Stomach (tissue), 9 donors: ENCODE data around the gene TMPRSS7. TPM values are rescaled to one million over a fixed set of nuclear protein-coding genes. Genes with fewer than 3 reads are reported as not detected.

Experiments
- DNase-seq, 2 donors: peaks; one replicate each; pipeline versions ENCODE4 v3.0.0 to v3.0.0-alpha.2; 2013 to 2019
- H3K27ac ChIP-seq, 5 donors: fragments of 200-600 bp in 4 of 5; sonication (generic) in 4 of 5; one replicate each; pipeline ENCODE4 v1.5.1; 2013 to 2019; ENCODE audit warnings: mild to moderate bottlenecking in 1 of 5, moderate library complexity in 1 of 5
- H3K27me3 ChIP-seq, 3 donors: fragments of 200-600 bp; sonication (generic); one replicate each; pipeline ENCODE4 v1.5.1; 2017 to 2019; ENCODE audit warnings: mixed run types in 1 of 3
- H3K36me3 ChIP-seq, 4 donors: fragments of 200-600 bp; sonication (generic); 1 replicate in 3 of 4; 2 replicates in 1 of 4; pipeline ENCODE4 v1.5.1; 2016 to 2019
- H3K4me1 ChIP-seq, 4 donors: fragments of 200-600 bp; sonication (generic); one replicate each; pipeline ENCODE4 v1.5.1; 2016 to 2019
- H3K4me3 ChIP-seq, 4 donors: fragments of 200-600 bp; sonication (generic) in 3 of 4; one replicate each; pipeline ENCODE4 v1.5.1; 2016 to 2019; ENCODE audit warnings: mild to moderate bottlenecking in 1 of 4
- H3K9me3 ChIP-seq, 4 donors: fragments of 200-600 bp; sonication (generic); one replicate each; pipeline ENCODE4 v1.5.1; 2016 to 2019
- CTCF ChIP-seq, 7 experiments: fragments of 450-650 bp in 4 of 7; fragments of 200-600 bp in 3 of 7; sonication (generic) in 3 of 7; IDR thresholded peaks; one replicate each; pipeline ENCODE4 v1.5.1; 2016 to 2019; ENCODE audit warnings: antibody characterized with exemption in 7 of 7, control low read depth in 2 of 7, mild to moderate bottlenecking in 1 of 7
- EP300 ChIP-seq: sonication (generic); formaldehyde crosslinking; IDR thresholded peaks from one replicate; pipeline ENCODE4 v1.6.1; 2017; ENCODE audit warnings: antibody characterized with exemption
- POLR2A ChIP-seq, 4 donors: fragments of 450-650 bp; IDR thresholded peaks; one replicate each; pipeline ENCODE4 v1.6.1; 2016; ENCODE audit warnings: antibody characterized with exemption in 4 of 4, control low read depth in 2 of 4, mild to moderate bottlenecking in 1 of 4, moderate library complexity in 1 of 4
- POLR2AphosphoS5 ChIP-seq, 3 donors: sonication (generic); formaldehyde crosslinking; IDR thresholded peaks; one replicate each; pipeline ENCODE4 v1.6.1; 2016; ENCODE audit warnings: antibody characterized with exemption in 3 of 3
- WGBS, 5 donors: extraction: QIAGEN DNeasy Blood & Tissue Kit in 3 of 5; methylation state at CpG; one replicate each; pipeline versions ENCODE4 v1.1.5 to v1.1.7; 2013 to 2018; 5-methylcytosine and 5-hydroxymethylcytosine counted together
- intact Hi-C: fragments of 100-400 bp; cut with DNase I; formaldehyde crosslinking; loops from one replicate; pipeline ENCODE4 v1.15.1; 2023; ENCODE audit warnings: low total_unique reads
- polyA plus RNA-seq, 3 donors: library from polyadenylated mRNA; stranded (reverse); fragments of 200-250 nt; gene quantifications; one replicate each; pipeline ENCODE4 v1.2.3, GENCODE V29; 2013
- total RNA-seq, 5 donors: library from RNA; depleted of rRNA; stranded (reverse); fragments of >200 nt; gene quantifications; one replicate each; pipeline versions ENCODE4 v1.1.0 to v1.2.3, GENCODE V29; 2014 to 2016
- donor health status: healthy with polysubstance abuse.
- donor health status: Bipolar disorder and iron deficiency.
- donor health status: healthy.

TMPRSS7 gene
- total and polyA plus RNA-seq, 8 donors = 0.08 to 0.45 (median 0.12) TPM; not detected in 5

- 32 to 38% (median 36%) methylated on average over 19 of the region's 19 CpGs for WGBS, 5 donors
- no peaks in the 10 kb centered on the region for H3K36me3 ChIP-seq
- peak; percentile 67 to 91 for DNase-seq
- H3K4me3 ChIP-seq = no peak overlapping the region
- no peaks in the 10 kb centered on the region for H3K9me3 ChIP-seq
- H3K27me3 ChIP-seq = no peaks in the 10 kb centered on the region
- peak in 5 of 7 experiments; percentile 53 to 62 (median 57) for TF ChIP-seq CTCF (IDR thresholded peaks at IDR 0.05)
- peak in 1 of 3 donors; percentile 33 for TF ChIP-seq POLR2AphosphoS5 (IDR thresholded peaks at IDR 0.05)
- no peak for TF ChIP-seq EP300
- TF ChIP-seq POLR2A (IDR thresholded peaks at IDR 0.05) = no peak
- H3K27ac ChIP-seq = peak overlapping the region in 1 of 5 donors; percentile 0
- peaks cover 9 to 28% (median 17%) of the 10 kb centered on the region in 4 donors for H3K4me1 ChIP-seq
- intact Hi-C loops = no loop called here
Observed at GRCh38 chr3:112013058-112013783, 21.3 kb upstream of the TMPRSS7 start.

GRCh38 chr3:112013784-112014143 lies 20.8 kb upstream of the TMPRSS7 start:
- TF ChIP-seq POLR2AphosphoS5 (IDR thresholded peaks at IDR 0.05) (no peak), POLR2A (IDR thresholded peaks at IDR 0.05) (no peak), EP300 (no peak), CTCF (IDR thresholded peaks at IDR 0.05) (no peak)
- intact Hi-C loops = no loop called here
- Histone ChIP-seq H3K27me3 (no peaks in the 10 kb centered on the region), H3K27ac (no peak overlapping the region), H3K9me3 (no peaks in the 10 kb centered on the region), H3K4me1 (peaks cover 9 to 27% (median 16%) of the 10 kb centered on the region in 4 donors), H3K4me3 (no peak overlapping the region), H3K36me3 (no peaks in the 10 kb centered on the region)
- 33 to 47% (median 43%) methylated on average over 5 of the region's 5 CpGs for WGBS, 5 donors
- DNase-seq = no peak

- TF ChIP-seq POLR2A (IDR thresholded peaks at IDR 0.05) (no peak), EP300 (no peak), POLR2AphosphoS5 (IDR thresholded peaks at IDR 0.05) (no peak), CTCF (IDR thresholded peaks at IDR 0.05) (no peak)
- no peak overlapping the region for H3K27ac ChIP-seq
- no peaks in the 10 kb centered on the region for H3K9me3 ChIP-seq
- no peak for DNase-seq
- intact Hi-C loops = no loop called here
- no peaks in the 10 kb centered on the region for H3K36me3 ChIP-seq
- H3K4me3 ChIP-seq = no peak overlapping the region
- no peaks in the 10 kb centered on the region for H3K27me3 ChIP-seq
- H3K4me1 ChIP-seq = peaks cover 9 to 19% (median 13%) of the 10 kb centered on the region in 4 donors
Observed at GRCh38 chr3:112017091-112017490, 17.4 kb upstream of the TMPRSS7 start.

GRCh38 chr3:112018712-112019111 lies 15.8 kb upstream of the TMPRSS7 start:
- H3K4me1 ChIP-seq = peaks cover 0 to 3% (median under 1%) of the 10 kb centered on the region in 4 donors
- H3K27ac ChIP-seq = no peak overlapping the region
- H3K4me3 ChIP-seq = no peak overlapping the region
- intact Hi-C loops = no loop called here
- H3K36me3 ChIP-seq = no peaks in the 10 kb centered on the region
- no peaks in the 10 kb centered on the region for H3K27me3 ChIP-seq
- 92 to 98% (median 96%) methylated on average over 4 of the region's 4 CpGs for WGBS, 5 donors
- H3K9me3 ChIP-seq = no peaks in the 10 kb centered on the region
- TF ChIP-seq CTCF (IDR thresholded peaks at IDR 0.05) (no peak), POLR2A (IDR thresholded peaks at IDR 0.05) (no peak), POLR2AphosphoS5 (IDR thresholded peaks at IDR 0.05) (no peak), EP300 (no peak)
- DNase-seq = no peak
